IPS-11a (cell line): ENCODE measurements around the gene MINDY1.

Experiments
- H3K4me3 ChIP-seq: one replicate; pipeline ENCODE4 v1.5.1; 2013; ENCODE audit warnings: low read depth, low read length, control low read depth

Gene MINDY1

GRCh38 chr1:151006327-151007052, at the start of gene MINDY1:
Gene MINDY1 (minus strand): TSS chr1:151006902. CDS start chr1:151002617, 4,285 bp downstream.
- H3K4me3 ChIP-seq: peak within 1 kb of the TSS; percentile 30

GRCh38 chr1:151056149-151056548, 49.4 kb upstream of the MINDY1 start:
- H3K4me3 ChIP-seq: no peak overlapping the region

GRCh38 chr1:151055581-151055980, 48.9 kb upstream of the MINDY1 start:
- no peak overlapping the region for H3K4me3 ChIP-seq

GRCh38 chr1:151054971-151055547, 48.4 kb upstream of the MINDY1 start:
- no peak overlapping the region for H3K4me3 ChIP-seq

- H3K4me3 ChIP-seq: no peak overlapping the region
Measured at GRCh38 chr1:151051356-151052009, 44.8 kb upstream of the MINDY1 start.

- no peak overlapping the region for H3K4me3 ChIP-seq
Measured at GRCh38 chr1:151050051-151050688, 43.5 kb upstream of the MINDY1 start.

GRCh38 chr1:151049458-151049857, 42.8 kb upstream of the MINDY1 start:
- H3K4me3 ChIP-seq: no peak overlapping the region

GRCh38 chr1:151048645-151049032, 41.9 kb upstream of the MINDY1 start:
- H3K4me3 ChIP-seq: peak overlapping the region; percentile 78

- H3K4me3 ChIP-seq: peak overlapping the region; percentile 78
Measured at GRCh38 chr1:151047925-151048644, 41.4 kb upstream of the MINDY1 start.

GRCh38 chr1:151047591-151047924, 40.9 kb upstream of the MINDY1 start, which contains the start of gene C1orf56:
Gene C1orf56 (plus strand): TSS chr1:151047751. CDS start chr1:151047848, 97 bp downstream.
- H3K4me3 ChIP-seq: peak within 1 kb of the TSS; percentile 78

- no peak overlapping the region for H3K4me3 ChIP-seq
Measured at GRCh38 chr1:151043163-151043562, 36.5 kb upstream of the MINDY1 start.

- H3K4me3 ChIP-seq: no peak overlapping the region
Measured at GRCh38 chr1:151039521-151039920, 32.8 kb upstream of the MINDY1 start.

GRCh38 chr1:151037032-151037431, 30.3 kb upstream of the MINDY1 start:
- no peak overlapping the region for H3K4me3 ChIP-seq

- H3K4me3 ChIP-seq: no peak within 1 kb of the TSS
Measured at GRCh38 chr1:151036356-151036755, 29.7 kb upstream of the MINDY1 start, which contains the start of gene BNIPL. Gene BNIPL (plus strand): TSS chr1:151036586. CDS start chr1:151036726, 140 bp downstream.

GRCh38 chr1:151035167-151035566, 28.5 kb upstream of the MINDY1 start:
- H3K4me3 ChIP-seq: no peak overlapping the region

- H3K4me3 ChIP-seq: no peak overlapping the region
Measured at GRCh38 chr1:151032164-151032563, 25.5 kb upstream of the MINDY1 start.

- no peak overlapping the region for H3K4me3 ChIP-seq
Measured at GRCh38 chr1:151026460-151026859, 19.8 kb upstream of the MINDY1 start.

GRCh38 chr1:151024540-151025146, 17.9 kb upstream of the MINDY1 start:
- H3K4me3 ChIP-seq: no peak overlapping the region

GRCh38 chr1:151013518-151013917, 6.8 kb upstream of the MINDY1 start:
- H3K4me3 ChIP-seq: no peak overlapping the region

GRCh38 chr1:151012684-151013471, 6.2 kb upstream of the MINDY1 start:
- H3K4me3 ChIP-seq: no peak overlapping the region
